Activated gamma-delta T cell treated with anti-CD3 and anti-CD28 coated beads, Interleukin-2, amount 50 U/mL, for 16 hours (primary cell): ENCODE data around the gene GPRC5B.

Experiments used
- DNase-seq: peaks from one replicate; pipeline ENCODE4 v3.0.0-alpha.2; 2020; ENCODE audit warnings: low read depth

GPRC5B gene

GRCh38 chr16:19896951-19897350, 12.3 kb upstream of the GPRC5B start:
- no peak for DNase-seq

DNA sequence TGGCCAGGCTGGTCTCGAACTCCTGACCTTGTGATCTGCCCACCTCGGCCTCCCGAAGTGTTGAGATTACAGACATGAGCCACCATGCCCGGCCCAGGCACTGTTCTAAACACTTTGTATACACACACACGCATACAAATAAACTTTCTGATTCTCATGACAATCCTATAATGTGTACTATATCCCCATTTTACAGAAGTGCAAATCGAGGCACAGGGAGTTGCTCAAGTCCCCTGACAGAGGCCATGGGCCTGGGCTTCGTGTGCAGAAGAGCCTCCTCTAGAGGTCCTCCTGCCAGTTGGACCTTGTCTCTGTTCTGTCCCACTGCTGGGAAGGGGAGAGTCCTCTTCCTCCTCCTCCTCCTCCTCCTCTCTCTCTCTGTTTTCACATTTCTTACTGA, 9.9 kb upstream of the GPRC5B start:
- no peak for DNase-seq

- DNase-seq = no peak
Observed at GRCh38 chr16:19892902-19893301, 8.3 kb upstream of the GPRC5B start.

DNA sequence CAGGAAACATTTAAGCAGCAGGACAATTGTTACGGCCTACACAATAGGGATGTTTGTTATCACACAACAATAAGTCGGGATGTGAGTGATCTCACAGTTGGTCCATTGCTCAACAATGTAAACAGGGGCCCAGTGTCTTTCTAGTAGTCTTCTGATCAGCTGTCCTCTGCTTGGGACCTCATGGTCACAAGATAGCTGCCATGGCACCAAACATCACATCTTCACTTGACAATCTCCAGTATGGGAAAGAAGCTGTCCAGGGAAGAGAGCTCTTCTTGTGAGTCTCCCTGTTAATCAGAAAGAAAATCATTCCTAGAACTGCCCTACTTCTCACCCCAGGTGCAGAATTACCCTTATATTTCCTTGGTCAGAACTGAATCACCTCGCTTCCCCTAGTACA, 6.3 kb upstream of the GPRC5B start:
- DNase-seq = no peak

GRCh38 chr16:19888834-19889233, 4.2 kb upstream of the GPRC5B start:
- no peak for DNase-seq

- DNase-seq = peak; percentile 68
Observed at GRCh38 chr16:19886073-19886941, 1.7 kb upstream of the GPRC5B start.

DNA sequence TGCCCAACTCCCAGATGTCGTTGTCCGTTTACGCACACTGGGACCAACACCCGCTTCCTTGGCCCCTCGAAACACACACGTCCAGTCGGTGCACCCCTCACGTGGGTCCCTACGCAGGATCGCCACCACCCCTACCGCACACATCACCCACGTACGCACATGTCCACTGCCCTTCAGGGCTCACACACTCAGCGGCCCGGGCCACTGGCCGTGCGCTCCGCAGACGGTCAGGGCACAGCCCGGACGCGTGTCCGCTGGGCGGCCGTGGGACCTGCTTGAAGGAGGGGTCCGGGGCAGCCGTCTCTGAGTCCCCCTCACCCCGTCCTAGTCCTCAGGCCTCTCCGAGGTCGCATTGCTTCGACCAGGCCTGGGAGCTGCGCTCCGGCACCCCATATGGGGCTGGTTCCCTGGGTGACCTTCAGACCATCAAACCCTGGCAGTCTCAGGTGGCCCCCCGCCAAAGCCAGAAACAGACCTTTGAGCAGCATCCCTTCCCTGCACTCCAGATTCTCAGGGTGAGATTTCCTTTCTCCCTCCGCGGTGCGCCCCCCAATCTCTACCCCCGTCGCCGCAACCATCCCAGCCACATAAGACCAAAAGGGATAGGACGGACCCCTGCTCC, 914 bp upstream of the GPRC5B start:
- no peak for DNase-seq

GRCh38 chr16:19883966-19884485, 622 bp downstream of the GPRC5B start:
- no peak for DNase-seq

DNA sequence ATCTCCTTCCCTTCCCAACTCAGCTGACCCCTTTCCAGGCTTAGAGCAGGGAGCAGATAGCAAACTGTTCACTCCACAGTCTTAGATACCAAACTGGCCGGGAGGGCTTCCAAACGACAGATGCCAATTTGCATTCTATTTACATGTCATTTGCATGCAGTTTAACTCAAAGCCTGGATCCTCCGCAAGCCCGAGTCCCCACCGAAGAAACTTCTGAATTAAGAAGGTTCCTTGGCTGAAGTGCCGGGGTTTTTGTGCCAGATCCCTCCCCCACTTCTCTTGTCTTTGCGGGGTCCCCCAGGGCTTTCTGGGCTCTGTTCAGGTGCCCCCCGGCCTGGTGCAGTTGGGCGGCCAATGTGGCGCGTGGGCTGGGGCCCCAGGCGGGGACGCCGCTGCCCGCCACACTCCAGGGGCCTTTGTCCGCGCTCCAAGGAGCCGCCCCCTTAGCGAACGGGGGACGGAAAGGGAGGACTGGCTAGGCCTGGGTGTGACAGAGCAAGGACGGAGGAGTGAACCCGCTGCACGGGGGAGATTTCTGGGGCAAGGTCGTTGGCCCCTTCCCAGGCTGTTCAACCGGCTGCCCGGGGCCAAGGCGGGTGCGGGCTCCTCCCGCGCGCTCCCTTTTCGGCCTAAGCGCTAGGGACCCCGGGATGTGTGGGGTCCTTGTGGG, 1.2 kb downstream of the GPRC5B start:
- DNase-seq = no peak

GRCh38 chr16:19882646-19883045, 2.0 kb downstream of the GPRC5B start:
- DNase-seq = no peak

DNA sequence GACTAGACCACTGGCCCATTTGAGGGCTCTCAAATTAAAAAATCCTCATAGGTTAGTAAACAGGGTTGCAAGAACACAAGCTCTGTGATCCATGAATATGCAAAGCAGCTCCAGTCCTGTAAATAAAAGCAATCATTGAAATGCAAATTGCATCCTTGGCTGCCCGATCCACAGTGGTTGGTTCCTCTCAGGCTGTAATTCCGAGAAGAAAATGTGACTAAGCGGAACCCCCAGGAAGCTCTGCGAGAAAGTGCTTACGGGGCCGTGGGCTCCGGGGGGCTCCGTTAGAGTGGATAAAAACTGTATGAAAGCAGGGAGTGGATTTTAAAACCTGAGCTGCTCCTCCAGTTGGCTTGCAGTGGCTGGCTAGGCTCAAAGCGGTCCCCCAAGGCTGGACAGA, 2.5 kb downstream of the GPRC5B start:
- DNase-seq = no peak

GRCh38 chr16:19881783-19882182, 2.9 kb downstream of the GPRC5B start:
- DNase-seq = no peak

- no peak for DNase-seq
Observed at GRCh38 chr16:19881028-19881427, 3.6 kb downstream of the GPRC5B start.

DNA sequence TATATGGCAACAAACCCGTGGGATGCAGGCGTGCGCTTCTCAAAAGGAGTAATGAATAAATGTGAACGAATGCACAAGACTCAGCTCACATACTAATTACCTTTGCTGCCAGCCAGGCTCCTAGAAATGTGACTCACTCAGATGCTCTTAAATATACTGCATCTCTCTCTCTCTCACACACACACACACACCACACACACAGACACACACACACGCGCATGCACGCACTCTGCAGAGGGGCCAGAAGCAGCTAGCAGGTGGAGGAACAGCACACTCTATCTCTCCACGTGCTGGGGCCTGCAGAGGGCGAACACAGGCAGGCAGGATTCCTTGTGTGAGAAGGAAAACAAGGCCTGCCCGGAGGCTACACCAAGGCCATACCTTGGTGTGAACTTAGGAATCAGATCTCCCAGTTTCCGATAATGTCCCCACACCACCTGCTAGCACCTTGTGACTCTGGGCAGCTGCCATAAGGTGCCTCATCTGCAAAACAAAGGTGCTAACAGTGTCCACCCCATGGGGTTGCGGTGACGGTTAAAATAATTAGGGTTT, 5.3 kb downstream of the GPRC5B start:
- no peak for DNase-seq

DNA sequence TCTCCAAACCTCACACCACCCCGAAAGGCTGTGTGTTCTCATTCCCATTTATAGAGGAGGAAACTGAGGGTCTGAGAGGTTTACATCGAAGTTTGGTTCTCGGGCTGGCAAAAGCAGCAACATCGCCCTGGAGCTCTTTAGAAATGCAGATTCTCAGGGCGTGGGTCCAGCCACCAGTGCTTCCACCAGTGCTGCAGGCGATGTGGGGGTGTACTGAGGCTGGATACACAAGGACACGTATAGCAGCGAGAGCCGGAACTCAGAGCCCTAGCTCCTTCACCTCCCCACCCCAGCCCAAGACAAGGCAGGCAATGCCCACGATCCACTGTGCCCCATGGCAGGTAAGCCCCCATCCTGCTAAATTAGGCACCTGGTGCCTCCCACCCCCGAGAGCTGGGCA, 5.9 kb downstream of the GPRC5B start:
- no peak for DNase-seq

GRCh38 chr16:19876501-19877059, 8.1 kb downstream of the GPRC5B start:
- DNase-seq = no peak

DNA sequence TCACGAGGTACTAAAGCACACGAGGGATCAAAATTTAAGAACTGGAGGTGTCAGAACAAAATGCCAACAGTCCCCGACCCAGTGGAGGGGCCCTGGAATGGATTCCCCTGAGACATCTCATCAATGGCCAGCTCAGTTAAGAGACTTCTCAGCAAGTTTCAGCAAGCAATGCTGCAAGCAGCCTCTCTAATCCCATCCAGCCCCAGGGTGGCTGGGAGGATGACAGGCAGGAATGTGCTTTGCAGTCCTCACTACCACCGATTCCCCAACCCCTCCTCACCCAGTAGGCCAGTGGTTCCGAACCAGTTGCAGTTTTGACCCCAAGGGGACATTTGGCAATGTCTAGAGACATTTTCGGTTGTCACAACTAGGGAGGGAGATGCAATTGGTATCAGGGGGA, 8.7 kb downstream of the GPRC5B start:
- no peak for DNase-seq

- no peak for DNase-seq
Observed at GRCh38 chr16:19874851-19875546, 9.6 kb downstream of the GPRC5B start.

GRCh38 chr16:19874026-19874425, 10.6 kb downstream of the GPRC5B start:
- no peak for DNase-seq

GRCh38 chr16:19872935-19873334, 11.7 kb downstream of the GPRC5B start:
- no peak for DNase-seq

GRCh38 chr16:19872179-19872863, 12.3 kb downstream of the GPRC5B start:
- no peak for DNase-seq
